Panc1 (cell line): ENCODE data around the gene FUNDC2. TPM values are rescaled to one million over a fixed set of nuclear protein-coding genes. Genes with fewer than 3 reads are reported as not detected.

Source experiments
- ATAC-seq: fragments of 200-7000 bp; cut with Tn5 transposase; 2 replicates; pipeline ENCODE4 v1.9.1; 2020; ENCODE audit warnings: mild to moderate bottlenecking, moderate library complexity
- BruUV-seq: library from RNA; stranded (reverse); fragments of 400-500 nt; replicated peaks from 2 replicates; lab custom pipeline; 2021; lab: Mats Ljungman, UMichigan
- CTCF ChIA-PET: fragments of 300-600 bp; sonication (Branson Sonifier 250); formaldehyde crosslinking; loops from one replicate; lab custom pipeline; 2022; ENCODE audit warnings: antibody characterized with exemption; lab: Charles Lee
- POLR2A ChIA-PET: fragments of 300-600 bp; sonication (Branson Sonifier 250); formaldehyde crosslinking; loops from one replicate; lab custom pipeline; 2022; ENCODE audit warnings: antibody characterized with exemption; lab: Charles Lee
- DNase-seq: peaks from one replicate; pipeline ENCODE4 v3.0.0-alpha.2; 2010; ENCODE audit warnings: low read depth, low spot score
- H3K27ac ChIP-seq: 2 replicates; pipeline ENCODE4 v1.5.1; 2011; ENCODE audit warnings: mild to moderate bottlenecking, low read length, inconsistent platforms
- H3K27me3 ChIP-seq: fragments of 200-500 bp; sonication (Bioruptor generic); 2 replicates; pipeline ENCODE4 v1.6.0; 2014; ENCODE audit warnings: low read length, inconsistent platforms; ENCODE audit not compliant: control insufficient read depth, insufficient read depth
- H3K36me3 ChIP-seq: fragments of 200-500 bp; sonication (Bioruptor generic); 2 replicates; pipeline ENCODE4 v1.5.1; 2014; ENCODE audit warnings: inconsistent platforms, mild to moderate bottlenecking, low read length, moderate library complexity; ENCODE audit not compliant: control insufficient read depth, insufficient read depth
- H3K4me1 ChIP-seq: 2 replicates; pipeline ENCODE4 v1.5.1; 2011; ENCODE audit warnings: inconsistent platforms, mild to moderate bottlenecking, low read length, moderate library complexity; ENCODE audit not compliant: control insufficient read depth, insufficient read depth
- H3K4me3 ChIP-seq, 2 experiments: 2 replicates each; pipeline ENCODE4 v1.5.1; 2011 to 2012; ENCODE audit warnings: low read depth in 2 of 2, low read length in 2 of 2, mild to moderate bottlenecking in 2 of 2, inconsistent platforms in 1 of 2, moderate library complexity in 1 of 2
- H3K9me3 ChIP-seq: fragments of 200-500 bp; sonication (Bioruptor generic); 2 replicates; pipeline ENCODE4 v1.5.1; 2014; ENCODE audit warnings: low read depth, mild to moderate bottlenecking, inconsistent platforms, low read length, moderate library complexity; ENCODE audit not compliant: control insufficient read depth, insufficient read depth
- POLR2AphosphoS5 ChIP-seq: IDR thresholded peaks from 2 replicates; pipeline ENCODE4 v1.6.1; 2012; ENCODE audit warnings: mild to moderate bottlenecking, low read depth, low read length, moderate library complexity
- SIN3A ChIP-seq: IDR thresholded peaks from 2 replicates; pipeline ENCODE4 v1.6.1; 2012; ENCODE audit warnings: low read depth, mild to moderate bottlenecking, low read length, moderate library complexity, borderline replicate concordance; ENCODE audit not compliant: insufficient read depth
- TCF7L2 ChIP-seq: IDR thresholded peaks from 2 replicates; pipeline ENCODE4 v1.6.1; 2011; ENCODE audit warnings: mild to moderate bottlenecking, low read depth, low read length, inconsistent platforms
- in situ Hi-C: cut with HindIII; loops from 2 replicates; pipeline ENCODE4 v1.10.0; 2016; ENCODE audit warnings: low sequenced_read_pairs, low pct_unique_long_range_greater_than_20kb
- intact Hi-C: fragments of 100-400 bp; cut with micrococcal nuclease; formaldehyde crosslinking; loops from one replicate; pipeline ENCODE4 v1.10.0; 2022; ENCODE audit not compliant: unreplicated experiment
- total RNA-seq: library from RNA; stranded (reverse); gene quantifications from one replicate; pipeline ENCODE4 v1.2.1, GENCODE V29; 2021; ENCODE audit not compliant: unreplicated experiment
- TF ChIP-seq, protein P1 (sequence below), 2 experiments: IDR thresholded peaks; 2 replicates each; pipeline ENCODE4 v1.6.1; 2011 to 2012; ENCODE audit warnings: low read depth in 2 of 2, control low read depth in 1 of 2, low read length in 1 of 2, mild to moderate bottlenecking in 1 of 2, moderate library complexity in 1 of 2; ENCODE audit not compliant: insufficient read depth in 1 of 2
- TF ChIP-seq, protein P2 (sequence below): fragments of 450-650 bp; IDR thresholded peaks from 2 replicates; pipeline ENCODE4 v1.5.1; 2017; ENCODE audit warnings: mild to moderate bottlenecking

The FUNDC2 gene
- total RNA-seq, 1 experiment from 2014 or later = 68.8 TPM

DNA sequence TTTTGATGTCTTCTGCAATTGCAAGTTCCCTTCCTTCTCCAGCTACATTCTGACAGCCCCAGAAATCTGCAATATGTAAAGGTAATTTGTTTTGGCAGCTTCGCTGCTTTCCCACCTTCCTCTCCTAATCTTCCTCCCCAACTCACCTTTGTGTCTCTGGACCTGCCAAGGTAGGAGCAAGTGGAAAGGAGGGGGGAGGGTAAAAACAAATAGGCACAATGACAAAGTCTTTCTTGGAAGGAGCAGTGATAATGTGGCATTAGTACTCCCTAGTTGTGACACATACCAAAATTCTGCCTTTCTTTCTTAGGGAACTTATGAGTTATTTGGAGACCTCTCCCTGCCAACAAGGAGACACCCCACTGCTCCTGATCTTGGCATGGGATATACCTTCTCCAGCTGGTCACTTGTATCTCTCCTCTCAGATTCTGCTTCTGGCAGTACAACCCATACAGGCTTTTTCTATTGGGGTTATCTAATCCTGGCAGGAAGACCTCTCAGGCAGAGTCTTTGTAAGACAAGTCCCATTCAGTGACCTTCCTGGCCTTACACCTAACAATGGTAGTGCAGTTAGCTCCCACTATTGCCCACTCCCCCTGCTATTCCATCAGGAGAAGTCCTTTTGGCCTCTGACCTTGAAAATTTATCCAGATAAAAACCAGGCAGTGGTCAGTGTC lies 28.3 kb upstream of the FUNDC2 start:
- Histone ChIP-seq H3K27me3 (no peaks in the 10 kb centered on the region), H3K4me3 (no peak overlapping the region), H3K4me1 (no peaks in the 10 kb centered on the region), H3K36me3 (no peaks in the 10 kb centered on the region), H3K9me3 (no peaks in the 10 kb centered on the region), H3K27ac (no peak overlapping the region)
- no peak for TF ChIP-seq POLR2AphosphoS5
- TF ChIP-seq TCF7L2 = no peak
- TF ChIP-seq, protein P1, sequence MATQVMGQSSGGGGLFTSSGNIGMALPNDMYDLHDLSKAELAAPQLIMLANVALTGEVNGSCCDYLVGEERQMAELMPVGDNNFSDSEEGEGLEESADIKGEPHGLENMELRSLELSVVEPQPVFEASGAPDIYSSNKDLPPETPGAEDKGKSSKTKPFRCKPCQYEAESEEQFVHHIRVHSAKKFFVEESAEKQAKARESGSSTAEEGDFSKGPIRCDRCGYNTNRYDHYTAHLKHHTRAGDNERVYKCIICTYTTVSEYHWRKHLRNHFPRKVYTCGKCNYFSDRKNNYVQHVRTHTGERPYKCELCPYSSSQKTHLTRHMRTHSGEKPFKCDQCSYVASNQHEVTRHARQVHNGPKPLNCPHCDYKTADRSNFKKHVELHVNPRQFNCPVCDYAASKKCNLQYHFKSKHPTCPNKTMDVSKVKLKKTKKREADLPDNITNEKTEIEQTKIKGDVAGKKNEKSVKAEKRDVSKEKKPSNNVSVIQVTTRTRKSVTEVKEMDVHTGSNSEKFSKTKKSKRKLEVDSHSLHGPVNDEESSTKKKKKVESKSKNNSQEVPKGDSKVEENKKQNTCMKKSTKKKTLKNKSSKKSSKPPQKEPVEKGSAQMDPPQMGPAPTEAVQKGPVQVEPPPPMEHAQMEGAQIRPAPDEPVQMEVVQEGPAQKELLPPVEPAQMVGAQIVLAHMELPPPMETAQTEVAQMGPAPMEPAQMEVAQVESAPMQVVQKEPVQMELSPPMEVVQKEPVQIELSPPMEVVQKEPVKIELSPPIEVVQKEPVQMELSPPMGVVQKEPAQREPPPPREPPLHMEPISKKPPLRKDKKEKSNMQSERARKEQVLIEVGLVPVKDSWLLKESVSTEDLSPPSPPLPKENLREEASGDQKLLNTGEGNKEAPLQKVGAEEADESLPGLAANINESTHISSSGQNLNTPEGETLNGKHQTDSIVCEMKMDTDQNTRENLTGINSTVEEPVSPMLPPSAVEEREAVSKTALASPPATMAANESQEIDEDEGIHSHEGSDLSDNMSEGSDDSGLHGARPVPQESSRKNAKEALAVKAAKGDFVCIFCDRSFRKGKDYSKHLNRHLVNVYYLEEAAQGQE (IDR thresholded peaks at IDR 0.05; ENCODE audit: insufficient read depth in 1 of 2, low read depth in 2 of 2, low read length in 1 of 2) = no peak
- ATAC-seq (no peak), DNase-seq (no peak)
- no TSS peak for BruUV-seq
- ChIA-PET CTCF (no interaction called here), POLR2A (no interaction called here)
- in situ Hi-C loops (no loop called here), intact Hi-C loops (no loop called here)

DNA sequence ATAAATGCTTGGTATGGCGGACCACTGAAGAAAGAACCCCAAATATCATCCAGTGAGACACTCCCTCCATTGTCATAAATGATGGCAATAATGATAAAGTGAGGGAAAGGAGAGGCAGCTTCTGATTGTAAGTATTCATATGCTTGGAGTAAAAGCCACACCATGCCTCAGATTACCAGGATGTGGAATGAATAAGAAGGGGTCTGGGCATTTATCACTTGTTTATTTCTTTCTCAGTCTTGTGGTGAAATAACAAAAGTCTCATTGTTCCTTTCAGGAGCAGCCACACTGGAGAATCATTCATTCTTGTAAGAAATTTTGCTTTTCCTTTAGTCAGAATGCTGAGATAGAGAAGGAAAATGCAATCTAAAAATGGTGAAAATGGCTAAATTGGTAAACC lies 25.8 kb upstream of the FUNDC2 start:
- ChIA-PET CTCF (no interaction called here), POLR2A (no interaction called here)
- no peaks in the 10 kb centered on the region for H3K9me3 ChIP-seq
- TF ChIP-seq TCF7L2 (no peak), POLR2AphosphoS5 (no peak), SIN3A (no peak)
- TF ChIP-seq, protein P1 (IDR thresholded peaks at IDR 0.05; ENCODE audit: insufficient read depth in 1 of 2, low read depth in 2 of 2, low read length in 1 of 2) = no peak
- TF ChIP-seq, protein P2, sequence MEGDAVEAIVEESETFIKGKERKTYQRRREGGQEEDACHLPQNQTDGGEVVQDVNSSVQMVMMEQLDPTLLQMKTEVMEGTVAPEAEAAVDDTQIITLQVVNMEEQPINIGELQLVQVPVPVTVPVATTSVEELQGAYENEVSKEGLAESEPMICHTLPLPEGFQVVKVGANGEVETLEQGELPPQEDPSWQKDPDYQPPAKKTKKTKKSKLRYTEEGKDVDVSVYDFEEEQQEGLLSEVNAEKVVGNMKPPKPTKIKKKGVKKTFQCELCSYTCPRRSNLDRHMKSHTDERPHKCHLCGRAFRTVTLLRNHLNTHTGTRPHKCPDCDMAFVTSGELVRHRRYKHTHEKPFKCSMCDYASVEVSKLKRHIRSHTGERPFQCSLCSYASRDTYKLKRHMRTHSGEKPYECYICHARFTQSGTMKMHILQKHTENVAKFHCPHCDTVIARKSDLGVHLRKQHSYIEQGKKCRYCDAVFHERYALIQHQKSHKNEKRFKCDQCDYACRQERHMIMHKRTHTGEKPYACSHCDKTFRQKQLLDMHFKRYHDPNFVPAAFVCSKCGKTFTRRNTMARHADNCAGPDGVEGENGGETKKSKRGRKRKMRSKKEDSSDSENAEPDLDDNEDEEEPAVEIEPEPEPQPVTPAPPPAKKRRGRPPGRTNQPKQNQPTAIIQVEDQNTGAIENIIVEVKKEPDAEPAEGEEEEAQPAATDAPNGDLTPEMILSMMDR = no peak
- H3K36me3 ChIP-seq = no peaks in the 10 kb centered on the region
- H3K4me3 ChIP-seq = no peak overlapping the region
- ATAC-seq (no peak), DNase-seq (no peak)
- no peaks in the 10 kb centered on the region for H3K4me1 ChIP-seq
- intact Hi-C loops = no loop called here
- no peak overlapping the region for H3K27ac ChIP-seq
- no TSS peak for BruUV-seq
- no peaks in the 10 kb centered on the region for H3K27me3 ChIP-seq
- in situ Hi-C loops = no loop called here
